ENCODE data around the gene OXER1. TPM values are rescaled to one million over a fixed set of nuclear protein-coding genes. Genes with fewer than 3 reads are reported as not detected.

Gene OXER1
- polyA plus RNA-seq, 2 donors: 0.48 to 2.5 TPM

DNA sequence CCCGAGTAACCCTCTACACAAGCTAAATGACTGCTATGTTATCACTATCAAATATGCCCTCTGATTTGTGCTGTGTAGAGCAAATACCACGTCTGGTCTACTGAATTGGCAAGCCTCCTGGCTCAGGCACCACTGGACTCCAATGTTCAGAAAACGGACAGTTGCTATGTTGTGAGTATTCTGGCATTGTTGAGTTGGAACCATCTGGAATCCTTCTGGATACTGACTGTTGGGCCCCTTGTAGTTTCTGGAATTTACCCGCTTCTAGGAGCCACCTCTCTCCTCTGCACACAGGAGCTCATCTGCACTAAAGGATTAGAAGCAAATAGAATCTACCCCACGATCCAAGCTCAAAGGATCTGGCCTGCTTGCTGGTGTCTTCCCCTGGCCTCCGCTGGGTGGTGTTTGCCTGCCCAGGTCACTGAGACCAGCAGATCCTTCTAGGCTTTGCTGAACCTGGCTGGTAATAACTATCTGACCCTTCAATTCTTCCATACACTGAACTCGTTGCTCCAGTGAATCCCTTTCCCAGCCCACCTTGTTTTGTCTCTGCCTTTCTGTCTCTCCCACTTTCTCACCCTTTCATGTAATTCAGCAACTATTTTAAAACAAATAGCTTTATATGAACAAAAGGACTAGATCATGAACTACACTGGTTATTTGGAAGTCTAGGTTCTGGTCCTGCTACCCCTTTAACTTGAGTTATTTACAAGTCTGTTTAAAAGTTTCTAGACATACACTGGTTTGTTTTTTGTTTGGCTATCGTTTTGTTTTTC is 30.5 kb upstream of the OXER1 start:
- WGBS, 2 donors: 70 to 71% methylated on average over 8 of the region's 8 CpGs
- no peaks in the 10 kb centered on the region for H3K36me3 ChIP-seq (ENCODE audit: control insufficient read depth in 2 of 2, insufficient read depth in 2 of 2, low read length in 1 of 2)
- peaks cover 3 to 10% of the 10 kb centered on the region in 2 donors for H3K4me1 ChIP-seq (ENCODE audit: control insufficient read depth in 2 of 2, insufficient read depth in 2 of 2, low read length in 1 of 2)
- no peaks in the 10 kb centered on the region for H3K9me3 ChIP-seq (ENCODE audit: control insufficient read depth in 2 of 2, insufficient read depth in 1 of 2, low read depth in 1 of 2, low read length in 1 of 2)
- no peak overlapping the region for H3K27ac ChIP-seq (ENCODE audit: low read depth in 2 of 2, low read length in 1 of 2)
- no peaks in the 10 kb centered on the region for H3K27me3 ChIP-seq (ENCODE audit: control insufficient read depth in 1 of 2, insufficient read depth in 2 of 2, low read length in 2 of 2)
- no peak overlapping the region for H3K4me3 ChIP-seq (ENCODE audit: low read depth in 1 of 2, low read length in 2 of 2)

DNA sequence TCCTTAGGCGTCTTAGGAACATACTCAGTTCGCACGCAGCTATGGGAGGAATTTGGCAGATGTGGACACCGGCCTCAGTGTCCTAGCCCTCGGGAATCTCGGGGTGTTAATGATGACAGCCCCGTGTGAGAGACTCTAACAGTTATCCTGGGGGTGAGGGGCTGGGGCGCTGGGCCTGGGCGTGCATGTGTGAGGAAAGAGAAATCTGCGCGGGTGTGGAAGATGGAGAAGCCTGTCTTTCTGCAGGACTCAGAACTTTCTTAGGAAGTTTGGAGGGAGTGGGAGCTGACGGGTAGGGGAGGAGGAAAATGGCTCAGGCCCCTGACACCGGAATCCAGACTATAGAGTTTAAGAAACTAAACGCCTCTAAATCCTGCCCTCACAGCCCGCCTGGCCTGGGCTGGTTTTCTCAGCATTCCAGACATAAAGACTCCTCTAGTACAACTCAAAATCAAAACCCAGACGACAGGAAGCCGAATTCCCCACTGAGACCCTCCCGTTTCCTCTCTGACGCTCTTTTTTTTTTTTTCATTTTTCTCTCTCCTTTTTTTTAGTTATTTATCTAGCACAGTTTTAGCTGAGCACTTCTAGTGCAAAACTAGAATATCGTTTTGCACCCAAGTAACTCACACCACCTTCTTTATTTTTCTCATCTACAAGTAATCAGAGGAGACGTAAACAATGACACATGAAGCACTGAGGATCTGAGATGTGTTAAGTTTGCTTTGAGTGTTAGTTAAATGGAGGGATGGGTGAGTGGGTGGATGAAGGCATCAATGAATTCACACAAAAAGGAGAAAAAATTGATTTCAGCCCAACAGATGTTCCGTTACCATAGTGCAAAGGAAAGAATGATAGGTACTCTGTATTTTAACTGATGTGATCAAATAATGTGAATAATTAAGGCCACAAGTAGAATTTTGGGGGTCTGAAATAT is 29.7 kb upstream of the OXER1 start:
- Histone ChIP-seq H3K4me1 (ENCODE audit: control insufficient read depth in 2 of 2, insufficient read depth in 2 of 2, low read length in 1 of 2) (peaks cover 3 to 10% of the 10 kb centered on the region in 2 donors), H3K36me3 (ENCODE audit: control insufficient read depth in 2 of 2, insufficient read depth in 2 of 2, low read length in 1 of 2) (no peaks in the 10 kb centered on the region), H3K4me3 (ENCODE audit: low read depth in 1 of 2, low read length in 2 of 2) (peak overlapping the region; percentile 56 to 64), H3K27ac (ENCODE audit: low read depth in 2 of 2, low read length in 1 of 2) (peak overlapping the region; percentile 71 to 83), H3K9me3 (ENCODE audit: control insufficient read depth in 2 of 2, insufficient read depth in 1 of 2, low read depth in 1 of 2, low read length in 1 of 2) (no peaks in the 10 kb centered on the region), H3K27me3 (ENCODE audit: control insufficient read depth in 1 of 2, insufficient read depth in 2 of 2, low read length in 2 of 2) (no peaks in the 10 kb centered on the region)
- 24 to 32% methylated on average over 22 of the region's 22 CpGs for WGBS, 2 donors

DNA sequence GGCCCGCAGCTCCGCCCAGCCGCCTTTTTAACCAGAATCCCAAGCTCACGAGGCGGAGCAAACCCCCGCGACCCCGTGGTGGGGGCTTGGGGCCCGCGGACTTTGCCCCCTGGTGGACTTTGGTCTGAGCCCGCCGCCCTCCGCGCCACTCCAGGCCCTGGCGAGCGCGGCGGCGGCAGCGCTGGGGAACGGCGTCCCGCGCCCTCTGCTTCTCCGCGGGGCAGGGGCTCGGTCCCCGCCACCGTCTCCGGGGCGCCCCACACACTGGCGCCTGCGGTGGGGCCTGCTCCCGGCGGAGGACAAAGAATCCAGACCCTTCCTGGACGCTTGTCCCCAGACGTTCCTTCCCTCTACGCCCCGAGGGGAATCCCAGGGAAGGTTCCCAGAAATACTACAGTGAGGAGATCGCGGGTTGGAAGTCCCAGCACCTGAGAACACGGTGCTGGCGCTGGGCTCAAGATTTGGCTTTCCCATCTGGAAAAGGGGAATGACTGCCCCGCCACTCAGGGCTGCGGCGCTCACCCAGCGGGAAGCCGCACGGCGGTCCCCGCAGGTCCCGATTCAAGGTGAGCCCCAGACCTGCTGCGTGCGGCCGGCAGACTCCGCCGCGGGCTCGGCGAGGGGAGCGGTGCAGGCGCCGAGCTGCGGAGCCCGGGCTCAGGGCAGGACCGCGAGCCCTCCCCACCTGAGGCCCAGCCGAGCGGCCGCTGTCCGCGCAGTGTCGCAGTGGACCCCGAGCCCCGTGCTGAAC is 28.8 kb upstream of the OXER1 start, which contains the start of gene HAAO:
Gene HAAO, minus strand, starts transcription at position 1 of the 751 bp plus-strand sequence. CDS start 47 bp downstream, outside the sequence.
- Histone ChIP-seq H3K9me3 (ENCODE audit: control insufficient read depth in 2 of 2, insufficient read depth in 1 of 2, low read depth in 1 of 2, low read length in 1 of 2) (no peaks in the 10 kb centered on the region), H3K27ac (ENCODE audit: low read depth in 2 of 2, low read length in 1 of 2) (peak within 1 kb of the TSS; percentile 71 to 83), H3K27me3 (ENCODE audit: control insufficient read depth in 1 of 2, insufficient read depth in 2 of 2, low read length in 2 of 2) (no peaks in the 10 kb centered on the region), H3K4me1 (ENCODE audit: control insufficient read depth in 2 of 2, insufficient read depth in 2 of 2, low read length in 1 of 2) (peaks cover 3 to 10% of the 10 kb centered on the region in 2 donors), H3K36me3 (ENCODE audit: control insufficient read depth in 2 of 2, insufficient read depth in 2 of 2, low read length in 1 of 2) (no peaks in the 10 kb centered on the region), H3K4me3 (ENCODE audit: low read depth in 1 of 2, low read length in 2 of 2) (peak within 1 kb of the TSS; percentile 56 to 64)
- 1% methylated on average over 71 to 75 of the region's 75 CpGs for WGBS, 2 donors

DNA sequence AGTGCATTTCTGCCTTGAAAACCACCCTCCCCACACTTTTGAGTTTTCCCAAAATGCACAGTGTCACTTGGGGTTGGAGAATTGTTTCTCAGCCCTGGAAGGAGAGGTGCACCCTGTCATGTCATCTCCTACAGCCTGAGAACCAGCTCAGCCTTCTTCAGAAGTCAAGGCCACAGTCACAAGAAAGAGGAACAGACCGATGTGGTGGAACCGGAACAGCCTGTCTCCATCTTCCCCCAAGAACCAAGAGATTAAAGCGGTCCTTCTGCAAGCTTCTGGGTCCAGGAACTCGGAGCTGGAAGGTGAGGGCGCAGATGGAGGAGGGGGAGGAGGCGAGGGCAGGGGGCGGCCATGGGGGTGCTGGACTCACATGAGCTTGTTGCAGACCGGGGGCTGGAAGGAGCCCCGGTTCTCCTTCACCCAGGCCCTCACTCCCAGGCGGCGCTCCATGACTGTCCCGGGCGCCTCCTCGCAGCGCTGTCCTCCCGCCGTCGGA is 28.2 kb upstream of the OXER1 start:
- Histone ChIP-seq H3K36me3 (ENCODE audit: control insufficient read depth in 2 of 2, insufficient read depth in 2 of 2, low read length in 1 of 2) (no peaks in the 10 kb centered on the region), H3K4me3 (ENCODE audit: low read depth in 1 of 2, low read length in 2 of 2) (peak overlapping the region; percentile 56 to 64), H3K27me3 (ENCODE audit: control insufficient read depth in 1 of 2, insufficient read depth in 2 of 2, low read length in 2 of 2) (no peaks in the 10 kb centered on the region), H3K9me3 (ENCODE audit: control insufficient read depth in 2 of 2, insufficient read depth in 1 of 2, low read depth in 1 of 2, low read length in 1 of 2) (no peaks in the 10 kb centered on the region), H3K27ac (ENCODE audit: low read depth in 2 of 2, low read length in 1 of 2) (peak overlapping the region; percentile 71 to 83), H3K4me1 (ENCODE audit: control insufficient read depth in 2 of 2, insufficient read depth in 2 of 2, low read length in 1 of 2) (peaks cover 3 to 10% of the 10 kb centered on the region in 2 donors)
- 6% methylated on average over 9 to 18 of the region's 18 CpGs for WGBS, 2 donors

DNA sequence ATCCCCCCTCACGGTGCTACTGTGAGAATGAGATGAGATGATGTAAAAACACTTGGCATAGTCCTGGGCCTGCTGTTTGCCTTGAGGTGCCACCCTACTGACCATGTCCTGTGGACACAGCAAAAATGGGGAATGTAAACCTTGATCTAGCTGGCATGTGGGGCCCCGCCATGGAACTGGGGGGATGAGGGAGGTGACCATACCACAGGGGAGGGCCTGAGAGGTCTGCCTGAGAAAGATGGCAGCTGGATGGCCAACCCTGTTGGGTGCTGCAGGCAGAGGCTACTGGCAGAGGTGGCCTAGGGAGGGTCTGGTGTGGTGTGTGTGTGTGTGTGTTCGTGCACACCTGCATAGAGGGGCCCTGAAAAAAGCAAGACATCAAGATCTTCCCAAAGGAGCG is 27.7 kb upstream of the OXER1 start:
- H3K4me3 ChIP-seq (ENCODE audit: low read depth in 1 of 2, low read length in 2 of 2): no peak overlapping the region
- peaks cover 3 to 12% of the 10 kb centered on the region in 2 donors for H3K4me1 ChIP-seq (ENCODE audit: control insufficient read depth in 2 of 2, insufficient read depth in 2 of 2, low read length in 1 of 2)
- H3K27ac ChIP-seq (ENCODE audit: low read depth in 2 of 2, low read length in 1 of 2): peak overlapping the region in 1 of 2 donors; percentile 71
- WGBS, 2 donors: 70 to 79% methylated on average over 4 of the region's 4 CpGs
- H3K36me3 ChIP-seq (ENCODE audit: control insufficient read depth in 2 of 2, insufficient read depth in 2 of 2, low read length in 1 of 2): no peaks in the 10 kb centered on the region
- no peaks in the 10 kb centered on the region for H3K9me3 ChIP-seq (ENCODE audit: control insufficient read depth in 2 of 2, insufficient read depth in 1 of 2, low read depth in 1 of 2, low read length in 1 of 2)
- no peaks in the 10 kb centered on the region for H3K27me3 ChIP-seq (ENCODE audit: control insufficient read depth in 1 of 2, insufficient read depth in 2 of 2, low read length in 2 of 2)

DNA sequence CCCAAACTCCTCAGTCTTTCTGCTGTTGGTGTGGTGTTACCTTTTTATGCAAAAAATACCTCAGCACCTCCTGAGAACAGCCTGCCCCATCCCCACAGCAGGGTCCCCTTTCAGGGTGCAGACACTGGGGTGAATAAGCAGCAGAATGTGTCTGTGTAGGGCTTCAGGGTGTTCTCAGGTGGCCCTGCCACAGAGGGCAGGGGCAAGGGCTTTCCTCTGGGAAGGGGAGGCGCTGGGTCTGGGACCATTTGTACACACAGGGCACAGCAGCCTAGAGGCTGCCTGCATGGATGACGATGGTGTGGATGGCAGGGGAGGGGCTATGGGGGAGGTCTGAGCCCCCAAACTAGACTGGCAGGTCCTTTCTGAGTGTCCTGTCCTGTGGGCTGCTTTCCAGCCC is 25.8 kb upstream of the OXER1 start:
- Histone ChIP-seq H3K4me1 (ENCODE audit: control insufficient read depth in 2 of 2, insufficient read depth in 2 of 2, low read length in 1 of 2) (peaks cover 3 to 10% of the 10 kb centered on the region in 2 donors), H3K27ac (ENCODE audit: low read depth in 2 of 2, low read length in 1 of 2) (no peak overlapping the region), H3K9me3 (ENCODE audit: control insufficient read depth in 2 of 2, insufficient read depth in 1 of 2, low read depth in 1 of 2, low read length in 1 of 2) (no peaks in the 10 kb centered on the region), H3K27me3 (ENCODE audit: control insufficient read depth in 1 of 2, insufficient read depth in 2 of 2, low read length in 2 of 2) (no peaks in the 10 kb centered on the region), H3K36me3 (ENCODE audit: control insufficient read depth in 2 of 2, insufficient read depth in 2 of 2, low read length in 1 of 2) (no peaks in the 10 kb centered on the region), H3K4me3 (ENCODE audit: low read depth in 1 of 2, low read length in 2 of 2) (no peak overlapping the region)
- WGBS, 2 donors: 94 to 100% methylated on average over 2 of the region's 2 CpGs

- no peaks in the 10 kb centered on the region for H3K36me3 ChIP-seq (ENCODE audit: control insufficient read depth in 2 of 2, insufficient read depth in 2 of 2, low read length in 1 of 2)
- H3K27ac ChIP-seq (ENCODE audit: low read depth in 2 of 2, low read length in 1 of 2): no peak overlapping the region
- 57 to 66% methylated on average over 4 of the region's 4 CpGs for WGBS, 2 donors
- peaks cover 0 to 10% of the 10 kb centered on the region in 2 donors for H3K4me1 ChIP-seq (ENCODE audit: control insufficient read depth in 2 of 2, insufficient read depth in 2 of 2, low read length in 1 of 2)
- no peaks in the 10 kb centered on the region for H3K9me3 ChIP-seq (ENCODE audit: control insufficient read depth in 2 of 2, insufficient read depth in 1 of 2, low read depth in 1 of 2, low read length in 1 of 2)
- no peaks in the 10 kb centered on the region for H3K27me3 ChIP-seq (ENCODE audit: control insufficient read depth in 1 of 2, insufficient read depth in 2 of 2, low read length in 2 of 2)
- no peak overlapping the region for H3K4me3 ChIP-seq (ENCODE audit: low read depth in 1 of 2, low read length in 2 of 2)
Measured at GRCh38 chr2:42788882-42789281, 24.9 kb upstream of the OXER1 start.

- no peak overlapping the region for H3K4me3 ChIP-seq (ENCODE audit: low read depth in 1 of 2, low read length in 2 of 2)
- H3K27me3 ChIP-seq (ENCODE audit: control insufficient read depth in 1 of 2, insufficient read depth in 2 of 2, low read length in 2 of 2): no peaks in the 10 kb centered on the region
- H3K4me1 ChIP-seq (ENCODE audit: control insufficient read depth in 2 of 2, insufficient read depth in 2 of 2, low read length in 1 of 2): peaks cover 0 to 10% of the 10 kb centered on the region in 2 donors
- no peak overlapping the region for H3K27ac ChIP-seq (ENCODE audit: low read depth in 2 of 2, low read length in 1 of 2)
- H3K9me3 ChIP-seq (ENCODE audit: control insufficient read depth in 2 of 2, insufficient read depth in 1 of 2, low read depth in 1 of 2, low read length in 1 of 2): no peaks in the 10 kb centered on the region
- no peaks in the 10 kb centered on the region for H3K36me3 ChIP-seq (ENCODE audit: control insufficient read depth in 2 of 2, insufficient read depth in 2 of 2, low read length in 1 of 2)
- WGBS, 2 donors: 73 to 84% methylated on average over 9 of the region's 9 CpGs
Measured at GRCh38 chr2:42788478-42788793, 24.5 kb upstream of the OXER1 start.
